Activated T-helper 1 cell treated with Interleukin-2 at 50 U/mL for 16 hours (primary cell): ENCODE measurements around the gene COA5.

Source experiments
- DNase-seq: peaks from one replicate; pipeline ENCODE4 v3.0.0-alpha.2; 2020; ENCODE audit warnings: low read depth

The COA5 gene, protein sequence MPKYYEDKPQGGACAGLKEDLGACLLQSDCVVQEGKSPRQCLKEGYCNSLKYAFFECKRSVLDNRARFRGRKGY

GRCh38 chr2:98608116-98608961, at the start of gene COA5, which contains the start of gene UNC50:
Gene COA5, minus strand, starts transcription at chr2:98608512. Its CDS starts 107 bp downstream, at chr2:98608405.
Gene UNC50, plus strand, starts transcription at chr2:98608589. Its CDS starts 1,171 bp downstream, at chr2:98609760.
- DNase-seq: peak; percentile 84

DNA sequence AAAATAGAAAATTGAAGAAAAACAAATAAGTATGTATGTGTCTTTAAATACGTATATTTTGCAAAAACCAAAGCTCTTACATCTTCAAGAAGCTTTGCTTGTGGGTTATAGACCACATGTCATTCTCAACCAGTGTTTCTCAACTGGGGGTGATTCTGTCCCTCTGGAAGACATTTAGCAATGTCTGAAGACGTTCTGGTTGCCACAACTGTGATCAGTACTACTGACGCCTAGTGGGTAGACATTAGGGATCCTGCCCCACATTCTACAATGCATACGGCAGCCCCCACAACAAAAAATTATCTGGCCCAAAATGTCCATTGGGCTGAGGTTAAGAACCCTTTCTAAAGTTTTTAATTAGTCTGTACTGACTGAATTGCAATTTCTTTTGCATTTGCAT, 48.5 kb upstream of the COA5 start:
- no peak for DNase-seq

- DNase-seq: no peak
Measured at GRCh38 chr2:98654699-98655495, 46.6 kb upstream of the COA5 start.

DNA sequence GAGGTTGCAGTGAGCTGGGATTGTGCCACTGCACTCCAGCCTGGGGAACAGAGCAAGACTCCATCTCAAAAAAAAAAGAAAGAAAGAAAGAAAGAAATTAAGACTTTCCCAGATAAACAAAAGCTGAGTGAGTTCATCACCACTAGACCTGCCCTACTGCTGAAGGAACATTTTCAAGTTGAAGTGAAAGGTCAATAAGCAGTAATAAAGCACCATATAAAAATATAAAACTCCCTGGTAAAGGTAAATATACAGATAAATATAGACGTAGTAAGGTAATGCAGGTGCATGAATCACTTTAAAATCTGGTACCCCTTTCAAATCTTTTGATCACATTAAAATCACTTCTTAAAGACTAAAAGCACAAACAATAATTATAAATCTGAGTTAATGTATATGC, 42.7 kb upstream of the COA5 start:
- DNase-seq: no peak

- no peak for DNase-seq
Measured at GRCh38 chr2:98649992-98650375, 41.7 kb upstream of the COA5 start.

GRCh38 chr2:98649135-98649991, 41.1 kb upstream of the COA5 start:
- DNase-seq: peak; percentile 63

GRCh38 chr2:98648451-98648850, 40.1 kb upstream of the COA5 start:
- DNase-seq: no peak

GRCh38 chr2:98647636-98648035, 39.3 kb upstream of the COA5 start:
- DNase-seq: no peak

DNA sequence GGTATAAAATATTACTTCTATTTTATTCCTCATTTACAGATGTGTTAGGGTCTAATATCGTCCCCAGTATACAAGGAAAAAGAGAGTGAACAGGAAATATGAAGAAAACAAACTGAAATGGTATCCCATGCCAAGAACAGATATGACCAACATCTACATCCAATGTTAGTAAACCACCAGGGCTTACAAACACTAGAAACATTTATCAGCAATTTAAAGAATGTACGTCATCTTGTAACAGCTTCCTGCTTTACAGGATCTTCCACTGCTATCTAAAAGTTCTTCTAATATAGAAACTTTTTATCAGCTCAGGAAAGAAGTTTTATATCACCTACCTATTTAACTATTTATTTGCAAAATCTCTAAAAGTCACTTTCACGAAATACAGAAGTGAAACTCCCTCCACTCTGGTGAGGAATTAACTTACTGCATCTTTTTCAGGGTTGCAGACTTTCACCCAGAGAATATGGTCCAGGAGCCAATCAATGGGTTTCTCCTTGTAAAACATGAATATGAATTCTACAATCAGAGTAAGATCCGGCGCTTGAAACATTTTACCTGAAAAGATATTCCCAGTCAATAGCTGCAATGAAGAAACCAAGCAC, 35.3 kb upstream of the COA5 start:
- DNase-seq: no peak

DNA sequence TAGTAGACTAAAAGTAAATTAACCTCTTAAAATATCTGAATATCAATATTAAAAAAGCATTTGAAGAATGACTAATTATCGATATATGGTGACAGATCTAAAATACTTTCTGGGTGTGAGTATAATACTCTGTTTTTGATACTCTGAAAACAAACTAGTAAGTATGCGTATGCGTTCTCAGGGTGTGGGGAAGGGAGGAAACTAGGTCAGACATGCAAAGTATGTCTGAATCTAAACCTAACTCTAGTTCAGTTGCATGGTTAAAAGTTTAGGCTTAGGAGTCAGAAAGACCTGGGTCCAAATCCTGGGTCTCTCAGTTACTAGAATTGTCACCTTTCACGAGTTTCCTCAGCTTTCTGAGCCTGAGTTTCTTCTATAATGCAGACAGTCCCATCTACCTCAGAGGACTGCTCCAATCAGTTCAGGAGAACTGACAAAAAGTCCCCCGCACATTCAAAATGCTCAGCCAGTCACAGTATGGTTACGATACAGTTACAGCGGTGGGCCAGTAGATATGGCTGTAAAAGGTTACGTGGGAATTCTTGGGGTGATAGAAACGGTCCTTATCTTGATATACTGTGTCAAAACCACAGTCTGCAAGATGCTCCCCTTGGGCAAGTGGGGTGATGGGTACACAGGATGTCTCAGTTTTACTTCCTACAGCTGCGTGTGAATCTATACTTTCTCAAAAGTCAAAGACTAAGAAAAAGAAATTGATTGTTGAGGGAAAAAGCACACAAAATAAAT, 29.3 kb upstream of the COA5 start:
- no peak for DNase-seq

- no peak for DNase-seq
Measured at GRCh38 chr2:98634406-98635092, 26.2 kb upstream of the COA5 start.

- DNase-seq: no peak
Measured at GRCh38 chr2:98632351-98632750, 24.0 kb upstream of the COA5 start.

DNA sequence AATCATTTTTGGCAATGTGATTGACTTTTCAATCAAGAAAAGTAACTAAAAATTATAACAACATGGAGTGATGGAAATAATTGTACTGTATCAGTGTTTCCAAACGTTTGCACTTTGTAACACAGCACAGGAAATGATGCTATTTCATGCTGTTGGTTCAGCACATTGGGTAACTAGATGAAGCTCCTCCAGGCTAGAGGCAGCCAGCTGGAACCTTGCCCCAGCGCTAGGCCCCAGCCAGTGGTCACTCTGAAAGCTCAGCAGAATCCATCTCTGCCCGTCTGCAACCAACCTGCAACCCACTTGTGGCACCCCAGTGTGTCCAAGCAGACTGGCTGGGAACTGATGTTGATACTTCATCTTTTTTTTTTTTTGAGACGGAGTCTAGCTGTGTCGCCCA, 15.3 kb upstream of the COA5 start:
- DNase-seq: no peak

DNA sequence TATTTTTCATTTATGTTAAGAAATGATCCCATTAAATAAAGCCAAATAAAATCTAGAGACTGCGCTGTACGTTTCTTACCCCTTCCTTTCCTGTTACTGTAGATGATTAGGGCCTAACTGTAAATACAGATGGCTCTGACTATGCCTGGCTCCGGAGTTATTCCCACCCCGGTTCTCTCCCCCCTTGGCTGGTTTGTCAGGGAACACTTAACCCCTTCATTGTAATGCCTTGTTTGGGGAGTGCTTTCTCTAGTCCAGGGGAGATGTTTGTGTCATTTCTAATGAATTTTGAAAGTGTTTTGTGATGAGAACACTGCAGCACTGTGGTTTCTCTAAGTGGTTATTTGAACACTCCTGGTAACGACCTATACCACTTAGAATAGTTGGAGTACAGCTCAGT, 8.8 kb upstream of the COA5 start:
- DNase-seq: no peak

DNA sequence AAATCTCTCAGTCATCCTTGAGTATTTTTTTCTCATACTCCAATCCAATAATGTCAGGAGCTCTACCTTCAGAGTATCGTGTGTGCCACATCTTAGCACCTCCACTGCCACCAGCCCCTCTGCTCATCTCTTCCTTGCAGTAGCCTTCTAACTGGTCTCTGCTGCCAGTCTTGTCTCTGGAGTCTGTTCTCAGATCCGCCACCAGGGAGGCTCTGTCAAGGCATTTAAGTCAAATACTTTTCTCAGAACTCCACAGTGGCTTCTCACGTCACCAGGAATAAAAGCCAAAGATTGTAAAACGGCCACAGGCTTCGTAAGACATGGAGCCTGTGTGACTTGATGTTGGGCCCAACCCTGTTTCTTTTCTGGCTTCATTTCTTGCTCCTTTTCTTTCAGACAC, 7.2 kb upstream of the COA5 start:
- no peak for DNase-seq

DNA sequence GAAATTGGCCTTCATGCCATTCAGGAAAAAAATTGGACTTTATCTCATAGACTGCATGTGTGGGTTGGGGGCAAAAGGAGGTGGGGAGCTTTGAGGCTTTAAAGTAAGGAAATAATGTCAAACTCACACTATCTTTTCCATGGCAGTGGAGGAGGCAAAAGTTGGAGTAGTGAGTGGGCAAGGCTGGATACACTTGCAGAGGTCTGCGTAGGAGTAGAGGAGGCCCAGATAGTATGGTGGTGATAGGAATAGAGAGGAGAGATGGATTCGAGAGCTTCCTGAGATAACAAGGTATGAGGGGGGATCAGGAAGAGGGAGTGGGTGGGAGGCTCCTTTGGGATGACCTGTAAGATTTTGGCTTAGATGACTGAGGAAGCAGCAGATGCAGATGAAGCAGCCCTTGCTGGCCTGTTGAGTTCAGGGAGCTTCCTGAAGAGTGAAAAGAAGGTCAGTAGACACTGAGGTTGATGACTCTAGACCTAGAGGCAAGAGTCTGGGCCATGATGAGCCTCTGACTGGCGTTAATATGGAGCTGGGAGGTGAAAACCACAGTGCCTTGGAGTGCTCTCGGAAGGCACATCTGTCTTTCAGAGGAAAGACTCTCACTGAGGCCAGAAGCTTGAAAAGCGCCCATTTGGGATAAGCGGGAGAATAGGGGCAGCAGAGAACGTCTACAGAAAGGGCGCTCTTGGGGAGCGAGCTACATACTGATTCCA, 5.9 kb upstream of the COA5 start:
- DNase-seq: no peak

DNA sequence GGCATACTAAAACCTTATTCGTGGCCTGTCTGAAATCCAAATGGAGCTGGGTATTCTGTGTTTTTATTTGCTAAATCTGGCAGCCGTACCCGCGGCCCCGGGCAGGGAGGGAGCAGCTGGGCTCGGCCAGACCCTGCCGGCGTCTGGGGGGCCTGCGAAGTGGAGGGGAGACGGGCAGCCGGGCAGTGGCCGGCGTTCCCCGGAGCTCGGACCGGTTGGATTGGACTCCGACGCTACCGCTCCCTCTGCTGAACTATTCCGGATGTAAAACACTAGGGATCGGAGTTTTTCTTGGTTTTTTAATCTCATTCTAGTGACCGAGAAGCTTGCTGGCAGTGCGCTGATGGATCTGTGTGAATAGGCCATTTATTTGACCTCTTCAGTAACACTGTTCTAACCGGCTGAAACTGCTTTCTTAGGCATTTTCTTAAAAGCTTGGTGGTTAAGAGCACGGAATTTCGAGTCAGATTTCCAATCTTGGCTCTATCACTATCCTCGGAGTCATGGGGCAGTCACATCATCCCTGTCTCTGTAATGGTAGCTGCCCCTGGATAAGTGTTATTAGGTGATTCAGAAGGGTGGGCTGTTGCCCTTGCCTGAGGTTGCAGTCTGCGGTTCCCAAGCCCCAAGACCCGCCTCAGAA, 771 bp upstream of the COA5 start:
- DNase-seq: no peak

- DNase-seq: no peak
Measured at GRCh38 chr2:98607741-98608115, 584 bp downstream of the COA5 start.

- no peak for DNase-seq
Measured at GRCh38 chr2:98607104-98607503, 1.2 kb downstream of the COA5 start.
